Astrocyte of the cerebellum (primary cell): ENCODE measurements around the gene C9orf43.

Source experiments
- DNase-seq: peaks from one replicate; pipeline ENCODE4 v3.0.0-alpha.2; 2011; ENCODE audit warnings: low read depth
- H3K4me3 ChIP-seq: 2 replicates; pipeline ENCODE4 v1.5.1; 2011; ENCODE audit warnings: mild to moderate bottlenecking, low read depth, low read length, moderate library complexity
- CTCF ChIP-seq: IDR thresholded peaks from 2 replicates; pipeline ENCODE4 v1.5.1; 2012; ENCODE audit warnings: low read length, low read depth, moderate library complexity, mild to moderate bottlenecking; ENCODE audit errors: missing control alignments
- in situ Hi-C: cut with HindIII; loops from 2 replicates; pipeline ENCODE4 v1.10.0; 2017; ENCODE audit warnings: low sequenced_read_pairs

Gene C9orf43

GRCh38 chr9:113421726-113422125 is 11.2 kb downstream of the C9orf43 start:
- no peak for TF ChIP-seq CTCF

GRCh38 chr9:113425072-113425471 is 14.5 kb downstream of the C9orf43 start:
- H3K4me3 ChIP-seq = no peak overlapping the region
- no peak for DNase-seq
- TF ChIP-seq CTCF = no peak
- in situ Hi-C loops = loop anchor here (5.0 kb wide), 1 partner anchor 232 kb away; no protein-coding TSS in a partner anchor

More at GRCh38 chr9:113421726-113422125, 11.2 kb downstream of the C9orf43 start:
- H3K4me3 ChIP-seq = no peak overlapping the region
- in situ Hi-C loops = no loop called here
- DNase-seq = no peak

GRCh38 chr9:113426701-113427100 is 16.2 kb downstream of the C9orf43 start:
- no peak overlapping the region for H3K4me3 ChIP-seq
- in situ Hi-C loops = loop anchor here (5.0 kb wide), 1 partner anchor 231 kb away; no protein-coding TSS in a partner anchor
- no peak for DNase-seq
- TF ChIP-seq CTCF = no peak

GRCh38 chr9:113427629-113428028 is 17.1 kb downstream of the C9orf43 start:
- no peak for DNase-seq

GRCh38 chr9:113428062-113428615 is 17.6 kb downstream of the C9orf43 start:
- no peak overlapping the region for H3K4me3 ChIP-seq
- in situ Hi-C loops = loop anchor here (5.0 kb wide), 1 partner anchor 229 kb away; no protein-coding TSS in a partner anchor
- peak; percentile 4 for DNase-seq
- no peak for TF ChIP-seq CTCF

More at GRCh38 chr9:113427629-113428028, 17.1 kb downstream of the C9orf43 start:
- in situ Hi-C loops = loop anchor here (5.0 kb wide), 1 partner anchor 230 kb away; no protein-coding TSS in a partner anchor
- no peak overlapping the region for H3K4me3 ChIP-seq
- no peak for TF ChIP-seq CTCF

GRCh38 chr9:113431191-113431590 is 20.6 kb downstream of the C9orf43 start:
- DNase-seq = no peak
- no peak for TF ChIP-seq CTCF
- in situ Hi-C loops = no loop called here
- H3K4me3 ChIP-seq = no peak overlapping the region
